Testis (tissue), 3 donors: ENCODE results near the gene KRT84. TPM values are rescaled to one million over a fixed set of nuclear protein-coding genes. Genes with fewer than 3 reads are reported as not detected.
A peak's percentile ranks its signal among the peaks of the same experiment; 100 is the strongest.

Experiments used
- DNase-seq: peaks from one replicate; pipeline ENCODE4 v3.0.0-alpha.2; 2019
- H3K27ac ChIP-seq, 2 donors: fragments of 200-600 bp; sonication (generic); one replicate each; pipeline ENCODE4 v1.5.1; 2019
- H3K27me3 ChIP-seq: fragments of 200-600 bp; sonication (generic); one replicate; pipeline ENCODE4 v1.5.1; 2019
- H3K36me3 ChIP-seq: fragments of 200-600 bp; sonication (generic); one replicate; pipeline ENCODE4 v1.5.1; 2017; ENCODE audit warnings: low read depth; ENCODE audit errors: missing control alignments
- H3K4me1 ChIP-seq: fragments of 200-600 bp; sonication (generic); one replicate; pipeline ENCODE4 v1.5.1; 2019
- H3K4me3 ChIP-seq, 2 donors: fragments of 200-600 bp; sonication (generic); one replicate each; pipeline ENCODE4 v1.5.1; 2017 to 2019
- H3K9me3 ChIP-seq: fragments of 200-600 bp; sonication (generic); one replicate; pipeline ENCODE4 v1.5.1; 2017
- CTCF ChIP-seq, 3 experiments: fragments of 450-650 bp in 2 of 3; fragments of 200-600 bp in 1 of 3; sonication (generic) in 1 of 3; IDR thresholded peaks; one replicate each; pipeline ENCODE4 v1.5.1; 2016 to 2019; ENCODE audit warnings: antibody characterized with exemption in 3 of 3, mild to moderate bottlenecking in 2 of 3, moderate library complexity in 1 of 3
- POLR2A ChIP-seq: fragments of 450-650 bp; IDR thresholded peaks from one replicate; pipeline ENCODE4 v1.6.1; 2017; ENCODE audit warnings: antibody characterized with exemption, mild to moderate bottlenecking, moderate library complexity
- WGBS, 2 donors: methylation state at CpG; one replicate each; pipeline ENCODE4 v1.1.5; 2018; 5-methylcytosine and 5-hydroxymethylcytosine counted together
- intact Hi-C: fragments of 100-400 bp; cut with DNase I; formaldehyde crosslinking; loops from one replicate; pipeline ENCODE4 v1.15.1; 2023; ENCODE audit warnings: low total_unique reads
- polyA plus RNA-seq: library from polyadenylated mRNA; stranded (reverse); fragments of 350-450 nt; fragmentation: Illumina TruSeq; extraction: RNeasy Lipid Tissue Mini Kit (QIAGEN cat#74804); gene quantifications from one replicate; pipeline ENCODE4 v1.2.3, GENCODE V29; 2014; ENCODE audit warnings: low read depth, low replicate concordance; ENCODE audit not compliant: insufficient read depth
- total RNA-seq, 2 donors: library from RNA; depleted of rRNA; stranded (reverse); fragments of >200 nt; gene quantifications; one replicate each; pipeline ENCODE4 v1.2.3, GENCODE V29; 2016

Gene KRT84
- total and polyA plus RNA-seq, 3 donors from 2014 or later = 0.43 TPM; not detected in 2

GRCh38 chr12:52423661-52424500, 38.4 kb upstream of the KRT84 start:
- Histone ChIP-seq H3K4me1 (peaks cover 23% of the 10 kb centered on the region), H3K36me3 (no peaks in the 10 kb centered on the region), H3K9me3 (no peaks in the 10 kb centered on the region), H3K27me3 (no peaks in the 10 kb centered on the region), H3K4me3 (no peak overlapping the region), H3K27ac (no peak overlapping the region)
- 42 to 61% methylated on average over 11 of the region's 11 CpGs for WGBS, 2 donors
- DNase-seq = peak; percentile 32
- intact Hi-C loops = no loop called here
- no peak for TF ChIP-seq CTCF (IDR thresholded peaks at IDR 0.05)
- no peak for TF ChIP-seq POLR2A

GRCh38 chr12:52423035-52423434, 37.6 kb upstream of the KRT84 start:
- DNase-seq = no peak
- Histone ChIP-seq H3K36me3 (no peaks in the 10 kb centered on the region), H3K4me3 (no peak overlapping the region), H3K9me3 (no peaks in the 10 kb centered on the region), H3K27ac (no peak overlapping the region), H3K4me1 (peaks cover 21% of the 10 kb centered on the region), H3K27me3 (no peaks in the 10 kb centered on the region)
- no peak for TF ChIP-seq POLR2A
- no peak for TF ChIP-seq CTCF (IDR thresholded peaks at IDR 0.05)
- WGBS, 2 donors = 73 to 78% methylated on average over 6 of the region's 6 CpGs
- intact Hi-C loops = no loop called here

- TF ChIP-seq CTCF (IDR thresholded peaks at IDR 0.05) = no peak
- no peak for TF ChIP-seq POLR2A
- no peaks in the 10 kb centered on the region for H3K9me3 ChIP-seq
- DNase-seq = no peak
- no peaks in the 10 kb centered on the region for H3K36me3 ChIP-seq
- H3K27ac ChIP-seq = no peak overlapping the region
- H3K4me3 ChIP-seq = no peak overlapping the region
- intact Hi-C loops = no loop called here
- WGBS, 2 donors = 75 to 95% methylated on average over 1 of the region's 1 CpG
- H3K27me3 ChIP-seq = no peaks in the 10 kb centered on the region
- peaks cover 24% of the 10 kb centered on the region for H3K4me1 ChIP-seq
Measured at GRCh38 chr12:52419656-52420055, 34.2 kb upstream of the KRT84 start.

- peaks cover 21% of the 10 kb centered on the region for H3K4me1 ChIP-seq
- intact Hi-C loops = no loop called here
- TF ChIP-seq POLR2A = no peak
- TF ChIP-seq CTCF (IDR thresholded peaks at IDR 0.05) = no peak
- 88 to 91% methylated on average over 4 of the region's 4 CpGs for WGBS, 2 donors
- H3K27ac ChIP-seq = no peak overlapping the region
- H3K4me3 ChIP-seq = no peak overlapping the region
- no peak for DNase-seq
- no peaks in the 10 kb centered on the region for H3K27me3 ChIP-seq
- no peaks in the 10 kb centered on the region for H3K9me3 ChIP-seq
- no peaks in the 10 kb centered on the region for H3K36me3 ChIP-seq
Measured at GRCh38 chr12:52418576-52419110, 33.2 kb upstream of the KRT84 start.

- Histone ChIP-seq H3K27ac (no peak overlapping the region), H3K4me3 (no peak overlapping the region), H3K9me3 (no peaks in the 10 kb centered on the region), H3K36me3 (no peaks in the 10 kb centered on the region), H3K27me3 (no peaks in the 10 kb centered on the region), H3K4me1 (peaks cover 12% of the 10 kb centered on the region)
- intact Hi-C loops = no loop called here
- no peak for DNase-seq
- 85 to 92% methylated on average over 2 of the region's 2 CpGs for WGBS, 2 donors
- no peak for TF ChIP-seq POLR2A
- no peak for TF ChIP-seq CTCF (IDR thresholded peaks at IDR 0.05)
Measured at GRCh38 chr12:52417740-52418139, 32.3 kb upstream of the KRT84 start.
